GM12892 (cell line): ENCODE data around the gene SBK1.

ENCODE experiments used
- POLR2A ChIP-seq: IDR thresholded peaks from 2 replicates; pipeline ENCODE4 v1.6.1; 2011; ENCODE audit warnings: low read depth, low read length, control low read depth
- POLR2AphosphoS5 ChIP-seq: IDR thresholded peaks from 2 replicates; pipeline ENCODE4 v1.6.1; 2011; ENCODE audit warnings: low read depth, low read length, control low read depth

DNA sequence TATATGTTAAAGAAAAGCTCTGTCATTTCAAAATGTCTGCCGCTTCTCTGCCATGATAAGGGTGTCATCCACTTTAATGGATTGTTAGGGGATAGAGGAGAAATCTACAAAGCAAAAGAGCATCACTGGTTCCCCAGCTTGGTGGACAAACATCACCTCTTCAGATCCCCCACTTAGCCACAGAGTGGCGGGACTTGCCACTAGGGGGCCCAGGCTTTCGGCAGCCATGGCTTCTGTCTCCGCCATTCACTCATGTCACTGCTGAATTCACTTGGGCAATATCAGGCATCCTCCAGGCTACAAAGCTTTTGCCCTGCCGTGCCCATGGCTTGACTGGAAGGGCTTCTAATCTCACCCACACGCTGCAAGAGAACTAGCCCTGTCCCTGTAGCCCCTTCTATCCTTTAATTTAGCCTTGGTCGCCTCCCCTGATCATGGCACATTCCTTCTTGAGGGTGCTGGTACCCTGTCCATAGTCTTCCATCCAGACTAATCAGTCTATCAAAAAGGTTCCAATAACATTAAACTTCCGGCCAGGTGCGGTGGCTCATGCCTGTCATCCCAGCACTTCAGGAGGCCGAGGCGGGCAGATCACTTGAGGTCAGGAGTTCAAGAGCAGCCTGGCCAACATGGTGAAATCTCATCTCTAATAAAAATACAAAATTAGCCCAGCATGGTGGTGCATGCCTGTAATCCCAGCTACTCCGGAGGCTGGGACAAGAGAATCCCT is 34.7 kb downstream of the SBK1 start:
- TF ChIP-seq POLR2AphosphoS5 (no peak), POLR2A (no peak)
